ENCODE results near the gene MARK1.
A peak's percentile ranks its signal among the peaks of the same experiment; 100 is the strongest.
"Not testable (repeated sequence)": the region's sequence is repeated elsewhere in the genome, so short reads cannot be mapped to it uniquely, and the experiment has no call there.

Gene MARK1

DNA sequence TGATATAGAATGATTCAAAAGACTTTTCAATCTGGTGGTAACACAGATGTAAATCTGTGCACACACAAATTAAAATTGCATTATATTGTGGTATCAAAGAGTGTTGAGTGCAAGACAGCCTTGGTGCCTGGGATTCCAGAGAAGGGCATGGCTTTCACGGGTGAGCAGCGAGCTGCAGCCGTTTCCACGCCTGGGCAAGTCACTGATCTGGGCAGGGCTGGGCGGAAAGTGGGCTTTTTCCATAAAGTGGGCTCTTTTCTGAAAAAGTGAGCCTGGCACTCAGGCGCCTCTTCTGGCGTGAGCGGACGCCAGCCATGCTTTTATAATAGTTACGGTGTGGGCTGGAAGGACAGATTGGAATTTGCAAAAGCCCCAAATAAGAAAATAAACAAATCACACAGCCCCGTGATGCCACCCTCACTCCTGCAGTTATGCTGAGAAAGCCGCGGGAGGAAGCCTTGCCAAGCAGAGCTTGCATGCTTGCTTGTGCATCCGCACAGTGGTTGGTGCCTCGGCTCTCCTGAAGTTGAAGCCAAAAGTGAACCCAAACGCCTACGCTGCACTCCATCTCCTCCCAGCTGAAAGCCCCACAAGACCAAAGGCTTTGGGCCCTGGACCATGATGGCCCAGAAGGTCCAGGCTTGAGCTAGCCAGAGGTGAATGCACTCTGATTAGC is 155.1 kb downstream of the MARK1 start:
- Histone ChIP-seq H2BK12ac (ENCODE audit: low read length) (no peak overlapping the region), H2AFZ (ENCODE audit: low read length) (no peak overlapping the region), H3K4me2 (ENCODE audit: insufficient read depth, low read length, poor library complexity, severe bottlenecking) (no peak overlapping the region), H3K79me1 (ENCODE audit: low read depth, low read length) (no peaks in the 10 kb centered on the region), H2AK5ac (ENCODE audit: low read depth, low read length) (no peak overlapping the region), H3K14ac (ENCODE audit: low read length) (peak overlapping the region; percentile 58), H3K9me3 (replicated peaks in 1 of 2; ENCODE audit: control insufficient read depth in 2 of 2, insufficient read depth in 1 of 2, low read depth in 1 of 2, low read length in 2 of 2) (no peaks in the 10 kb centered on the region), H3K27ac (replicated peaks; ENCODE audit: low read length) (no peak overlapping the region), H3K4me1 (ENCODE audit: control insufficient read depth in 2 of 2, insufficient read depth in 1 of 2, low read depth in 1 of 2, low read length in 2 of 2) (no peaks in the 10 kb centered on the region), H4K8ac (ENCODE audit: low read depth, low read length) (no peak overlapping the region), H3K4me3 (ENCODE audit: low read length in 2 of 2) (no peak overlapping the region), H3K4ac (ENCODE audit: low read length) (no peak overlapping the region), H3K9ac (ENCODE audit: low read depth, low read length, poor library complexity) (no peak overlapping the region), H3K18ac (ENCODE audit: low read length) (no peak overlapping the region), H2BK15ac (ENCODE audit: low read length) (no peak overlapping the region), H2BK5ac (ENCODE audit: low read length) (peak overlapping the region; percentile 68), H3K23ac (ENCODE audit: low read depth, low read length, poor library complexity) (no peak overlapping the region), H2BK120ac (ENCODE audit: low read depth, low read length) (no peak overlapping the region), H3K36me3 (replicated peaks in 1 of 2; ENCODE audit: control insufficient read depth in 2 of 2, insufficient read depth in 2 of 2, low read length in 2 of 2) (peaks cover 0 to 1% of the 10 kb centered on the region in 2 donors), H3K27me3 (ENCODE audit: control insufficient read depth in 3 of 3, insufficient read depth in 3 of 3, low read depth in 1 of 3, low read length in 3 of 3) (peaks cover 0 to 28% (median 0%) of the 10 kb centered on the region in 3 experiments), H4K91ac (ENCODE audit: low read depth, low read length, poor library complexity) (no peak overlapping the region)
- no CpG with 5 or more reads among the region's 17 CpGs for WGBS, 2 donors (ENCODE audit: extremely low coverage in 2 of 2, insufficient read length in 2 of 2, insufficient replicate concordance in 1 of 2)
- no peak for DNase-seq (ENCODE audit: low spot score)

GRCh38 chr1:220683716-220684115 is 155.8 kb downstream of the MARK1 start:
- not testable (repeated sequence) for H3K4me1 ChIP-seq (ENCODE audit: control insufficient read depth in 2 of 2, insufficient read depth in 1 of 2, low read depth in 1 of 2, low read length in 2 of 2); H2BK12ac ChIP-seq (ENCODE audit: low read length); DNase-seq (ENCODE audit: low spot score); H3K9ac ChIP-seq (ENCODE audit: low read depth, low read length, poor library complexity); H3K9me3 ChIP-seq (replicated peaks in 1 of 2; ENCODE audit: control insufficient read depth in 2 of 2, insufficient read depth in 1 of 2, low read depth in 1 of 2, low read length in 2 of 2); H4K91ac ChIP-seq (ENCODE audit: low read depth, low read length, poor library complexity); H2AK5ac ChIP-seq (ENCODE audit: low read depth, low read length); H2BK120ac ChIP-seq (ENCODE audit: low read depth, low read length); H4K8ac ChIP-seq (ENCODE audit: low read depth, low read length); H2BK5ac ChIP-seq (ENCODE audit: low read length); H2BK15ac ChIP-seq (ENCODE audit: low read length); H3K18ac ChIP-seq (ENCODE audit: low read length); H3K79me1 ChIP-seq (ENCODE audit: low read depth, low read length); H3K23ac ChIP-seq (ENCODE audit: low read depth, low read length, poor library complexity); H3K4me2 ChIP-seq (ENCODE audit: insufficient read depth, low read length, poor library complexity, severe bottlenecking); H3K4me3 ChIP-seq (ENCODE audit: low read length in 2 of 2); H3K14ac ChIP-seq (ENCODE audit: low read length); H3K27ac ChIP-seq (replicated peaks; ENCODE audit: low read length); H2AFZ ChIP-seq (ENCODE audit: low read length); H3K4ac ChIP-seq (ENCODE audit: low read length); H3K36me3 ChIP-seq (replicated peaks in 1 of 2; ENCODE audit: control insufficient read depth in 2 of 2, insufficient read depth in 2 of 2, low read length in 2 of 2)
- peaks cover 0 to 30% (median 0%) of the 10 kb centered on the region in 3 experiments for H3K27me3 ChIP-seq (ENCODE audit: control insufficient read depth in 3 of 3, insufficient read depth in 3 of 3, low read depth in 1 of 3, low read length in 3 of 3)
- WGBS, 2 donors (ENCODE audit: extremely low coverage in 2 of 2, insufficient read length in 2 of 2, insufficient replicate concordance in 1 of 2), result no CpG with 5 or more reads among the region's 12 CpGs

DNA sequence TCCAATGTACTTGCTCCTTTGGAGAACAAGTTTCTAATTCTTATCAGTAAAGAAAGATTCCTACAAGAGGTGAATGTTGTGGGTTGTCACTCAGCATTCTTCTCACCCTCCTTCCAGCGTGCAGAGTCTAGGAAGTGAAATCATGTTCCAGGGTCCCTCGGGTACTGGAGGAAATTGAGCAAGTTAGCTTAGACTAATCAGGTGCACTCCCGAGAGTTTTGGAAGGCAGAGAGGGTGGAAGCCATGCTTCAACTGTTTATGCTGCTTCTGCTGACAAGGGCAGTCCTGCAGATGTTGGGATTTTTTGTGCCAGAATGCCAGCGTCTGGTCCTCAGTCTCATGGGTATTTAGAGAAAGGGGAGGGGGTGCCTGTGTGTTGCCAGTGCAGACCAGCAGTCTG is 157.0 kb downstream of the MARK1 start:
- Histone ChIP-seq H3K79me1 (ENCODE audit: low read depth, low read length) (no peaks in the 10 kb centered on the region), H3K36me3 (replicated peaks in 1 of 2; ENCODE audit: control insufficient read depth in 2 of 2, insufficient read depth in 2 of 2, low read length in 2 of 2) (peaks cover 0 to 1% of the 10 kb centered on the region in 2 donors), H2BK15ac (ENCODE audit: low read length) (no peak overlapping the region), H2AFZ (ENCODE audit: low read length) (no peak overlapping the region), H2AK5ac (ENCODE audit: low read depth, low read length) (no peak overlapping the region), H3K4me1 (ENCODE audit: control insufficient read depth in 2 of 2, insufficient read depth in 1 of 2, low read depth in 1 of 2, low read length in 2 of 2) (peaks cover 0 to 1% of the 10 kb centered on the region in 2 donors), H2BK12ac (ENCODE audit: low read length) (no peak overlapping the region), H3K27ac (replicated peaks; ENCODE audit: low read length) (no peak overlapping the region), H3K23ac (ENCODE audit: low read depth, low read length, poor library complexity) (no peak overlapping the region), H3K27me3 (ENCODE audit: control insufficient read depth in 3 of 3, insufficient read depth in 3 of 3, low read depth in 1 of 3, low read length in 3 of 3) (peaks cover 0 to 36% (median 0%) of the 10 kb centered on the region in 3 experiments), H2BK120ac (ENCODE audit: low read depth, low read length) (no peak overlapping the region), H3K9ac (ENCODE audit: low read depth, low read length, poor library complexity) (no peak overlapping the region), H3K9me3 (replicated peaks in 1 of 2; ENCODE audit: control insufficient read depth in 2 of 2, insufficient read depth in 1 of 2, low read depth in 1 of 2, low read length in 2 of 2) (no peaks in the 10 kb centered on the region), H3K4me3 (ENCODE audit: low read length in 2 of 2) (no peak overlapping the region), H3K18ac (ENCODE audit: low read length) (no peak overlapping the region), H3K4me2 (ENCODE audit: insufficient read depth, low read length, poor library complexity, severe bottlenecking) (no peak overlapping the region), H4K8ac (ENCODE audit: low read depth, low read length) (no peak overlapping the region), H3K4ac (ENCODE audit: low read length) (no peak overlapping the region), H3K14ac (ENCODE audit: low read length) (no peak overlapping the region), H4K91ac (ENCODE audit: low read depth, low read length, poor library complexity) (no peak overlapping the region), H2BK5ac (ENCODE audit: low read length) (no peak overlapping the region)
- no peak for DNase-seq (ENCODE audit: low spot score)
- no CpG with 5 or more reads among the region's 4 CpGs for WGBS, 2 donors (ENCODE audit: extremely low coverage in 2 of 2, insufficient read length in 2 of 2, insufficient replicate concordance in 1 of 2)

GRCh38 chr1:220685879-220686278 is 157.9 kb downstream of the MARK1 start:
- H2BK15ac ChIP-seq (ENCODE audit: low read length), result no peak overlapping the region
- H3K79me1 ChIP-seq (ENCODE audit: low read depth, low read length), result no peaks in the 10 kb centered on the region
- no peak overlapping the region for H2BK12ac ChIP-seq (ENCODE audit: low read length)
- H3K4ac ChIP-seq (ENCODE audit: low read length), result no peak overlapping the region
- DNase-seq (ENCODE audit: low spot score), result no peak
- no CpG with 5 or more reads among the region's 3 CpGs for WGBS, 2 donors (ENCODE audit: extremely low coverage in 2 of 2, insufficient read length in 2 of 2, insufficient replicate concordance in 1 of 2)
- no peak overlapping the region for H2BK120ac ChIP-seq (ENCODE audit: low read depth, low read length)
- peaks cover 0 to 1% of the 10 kb centered on the region in 2 donors for H3K36me3 ChIP-seq (replicated peaks in 1 of 2; ENCODE audit: control insufficient read depth in 2 of 2, insufficient read depth in 2 of 2, low read length in 2 of 2)
- H3K27ac ChIP-seq (replicated peaks; ENCODE audit: low read length), result no peak overlapping the region
- no peaks in the 10 kb centered on the region for H3K9me3 ChIP-seq (replicated peaks in 1 of 2; ENCODE audit: control insufficient read depth in 2 of 2, insufficient read depth in 1 of 2, low read depth in 1 of 2, low read length in 2 of 2)
- H3K27me3 ChIP-seq (ENCODE audit: control insufficient read depth in 3 of 3, insufficient read depth in 3 of 3, low read depth in 1 of 3, low read length in 3 of 3), result peaks cover 2 to 45% (median 4%) of the 10 kb centered on the region in 3 experiments
- H3K4me1 ChIP-seq (ENCODE audit: control insufficient read depth in 2 of 2, insufficient read depth in 1 of 2, low read depth in 1 of 2, low read length in 2 of 2), result peaks cover 0 to 1% of the 10 kb centered on the region in 2 donors
- H3K23ac ChIP-seq (ENCODE audit: low read depth, low read length, poor library complexity), result no peak overlapping the region
- H4K91ac ChIP-seq (ENCODE audit: low read depth, low read length, poor library complexity), result no peak overlapping the region
- H2AK5ac ChIP-seq (ENCODE audit: low read depth, low read length), result no peak overlapping the region
- H3K18ac ChIP-seq (ENCODE audit: low read length), result no peak overlapping the region
- no peak overlapping the region for H4K8ac ChIP-seq (ENCODE audit: low read depth, low read length)
- no peak overlapping the region for H2BK5ac ChIP-seq (ENCODE audit: low read length)
- no peak overlapping the region for H2AFZ ChIP-seq (ENCODE audit: low read length)
- H3K14ac ChIP-seq (ENCODE audit: low read length), result no peak overlapping the region
- no peak overlapping the region for H3K4me2 ChIP-seq (ENCODE audit: insufficient read depth, low read length, poor library complexity, severe bottlenecking)
- no peak overlapping the region for H3K4me3 ChIP-seq (ENCODE audit: low read length in 2 of 2)
- H3K9ac ChIP-seq (ENCODE audit: low read depth, low read length, poor library complexity), result no peak overlapping the region

Measured in neuronal stem cell (in vitro differentiated cells).